Measurements from ENCODE around the gene CHRM3.

GRCh38 chr1:239429163-239429562 lies 42.8 kb downstream of the CHRM3 start:
- TF ChIP-seq CTCF (IDR thresholded peaks at IDR 0.05) (no peak), POLR2A (IDR thresholded peaks at IDR 0.05) (no peak), POLR2AphosphoS5 (IDR thresholded peaks at IDR 0.05) (no peak)

Data from gastroesophageal sphincter (tissue), 3 donors.